GM19328 (cell line): Measurements from ENCODE around the gene VPS13C.
A peak's percentile ranks its signal among the peaks of the same experiment; 100 is the strongest.

ENCODE experiments used
- ATAC-seq: cut with Tn5 transposase; IDR thresholded peaks from one replicate; pipeline ENCODE4 v1.9.1; 2021; ENCODE audit warnings: mild to moderate bottlenecking, moderate library complexity; ENCODE audit not compliant: unreplicated experiment

Gene VPS13C

GRCh38 chr15:62079594-62079993 lies 19.3 kb upstream of the VPS13C start:
- ATAC-seq, result no peak

- no peak for ATAC-seq
These were observed 15.5 kb upstream of the VPS13C start for GRCh38 chr15:62075595-62076277.

- no peak for ATAC-seq
These were observed 11.6 kb upstream of the VPS13C start for GRCh38 chr15:62071711-62072308.

GRCh38 chr15:62069551-62069950 lies 9.3 kb upstream of the VPS13C start:
- ATAC-seq, result no peak

GRCh38 chr15:62068810-62069167 lies 8.5 kb upstream of the VPS13C start:
- ATAC-seq, result no peak

- no peak for ATAC-seq
These were observed 8.0 kb upstream of the VPS13C start for GRCh38 chr15:62068071-62068809.

- ATAC-seq, result no peak
These were observed 7.3 kb upstream of the VPS13C start for GRCh38 chr15:62067448-62068044.

GRCh38 chr15:62066663-62067447 lies 6.6 kb upstream of the VPS13C start, which contains the start of gene C2CD4A:
TSS of gene C2CD4A (plus strand) at chr15:62066977. CDS start at chr15:62067614, 637 bp downstream.
- ATAC-seq, result no peak

GRCh38 chr15:62063825-62064635 lies 3.8 kb upstream of the VPS13C start:
- no peak for ATAC-seq

GRCh38 chr15:62060896-62061280 lies 641 bp upstream of the VPS13C start:
- no peak for ATAC-seq

- ATAC-seq, result peak; percentile 61
These were observed 483 bp downstream of the VPS13C start for GRCh38 chr15:62059816-62060112.

- no peak for ATAC-seq
These were observed 985 bp downstream of the VPS13C start for GRCh38 chr15:62059108-62059815.

- no peak for ATAC-seq
These were observed 1.8 kb downstream of the VPS13C start for GRCh38 chr15:62058327-62059028.

- no peak for ATAC-seq
These were observed 2.8 kb downstream of the VPS13C start for GRCh38 chr15:62057341-62057980.

GRCh38 chr15:62054979-62055378 lies 5.3 kb downstream of the VPS13C start:
- ATAC-seq, result no peak

GRCh38 chr15:62053439-62054085 lies 6.7 kb downstream of the VPS13C start:
- ATAC-seq, result no peak

GRCh38 chr15:62052713-62053112 lies 7.5 kb downstream of the VPS13C start:
- no peak for ATAC-seq

GRCh38 chr15:62051166-62051565 lies 9.1 kb downstream of the VPS13C start:
- no peak for ATAC-seq
